NCI-H1436 treated with DMSO at 0.1 percent for 48 hours (cell line): ENCODE measurements around the gene GIGYF2.

Source experiments
- DNase-seq: peaks from one replicate; lab custom pipeline; 2025; lab: John Stamatoyannopoulos, UW

The GIGYF2 gene

DNA sequence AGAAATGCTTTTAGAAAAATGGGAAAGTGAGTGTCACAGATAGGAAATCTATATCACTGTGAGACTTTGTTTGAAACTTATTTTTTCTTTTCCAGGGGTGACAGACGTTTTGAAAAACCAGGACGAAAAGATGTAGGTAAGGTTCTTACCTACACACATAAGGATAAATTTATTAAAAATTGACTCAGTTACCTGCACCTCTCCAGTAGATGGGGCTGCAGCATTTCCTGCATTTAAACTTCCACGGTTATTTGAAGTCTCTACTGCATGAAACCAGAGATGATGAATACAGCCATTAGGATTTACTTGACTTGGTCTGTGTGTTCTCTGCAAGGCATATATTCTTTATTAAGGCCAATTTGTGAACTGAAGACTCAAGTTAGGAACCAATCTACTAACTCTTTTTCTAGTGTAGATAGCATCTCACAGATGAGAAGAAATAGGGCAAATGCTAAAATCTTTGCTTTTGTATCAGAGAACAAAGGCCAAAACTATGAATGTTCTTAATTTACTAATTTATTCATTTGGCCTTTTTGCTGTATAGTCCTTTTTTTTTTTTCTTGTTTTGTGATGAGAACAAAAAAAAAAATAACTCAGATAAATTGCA, 64.3 kb downstream of the GIGYF2 start:
- no peak for DNase-seq

DNA sequence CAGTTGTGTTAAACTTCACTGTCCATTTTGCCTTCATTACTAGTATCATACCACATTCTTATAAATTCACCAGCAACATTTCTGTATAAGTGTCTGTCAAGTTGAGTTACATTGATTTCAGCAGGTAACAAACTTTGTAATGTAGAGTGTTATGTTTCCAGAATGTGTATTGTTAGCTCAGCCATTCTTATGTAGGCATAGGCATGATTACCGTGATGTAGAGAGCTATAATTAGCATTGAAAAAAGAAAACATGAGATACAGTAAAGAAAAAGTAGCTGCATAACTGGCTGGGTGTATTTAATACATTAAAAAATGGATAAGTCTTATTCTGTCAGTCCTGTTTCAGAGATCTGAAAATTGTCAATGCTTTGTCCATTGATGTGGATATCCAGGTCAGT, 70.7 kb downstream of the GIGYF2 start:
- no peak for DNase-seq

DNA sequence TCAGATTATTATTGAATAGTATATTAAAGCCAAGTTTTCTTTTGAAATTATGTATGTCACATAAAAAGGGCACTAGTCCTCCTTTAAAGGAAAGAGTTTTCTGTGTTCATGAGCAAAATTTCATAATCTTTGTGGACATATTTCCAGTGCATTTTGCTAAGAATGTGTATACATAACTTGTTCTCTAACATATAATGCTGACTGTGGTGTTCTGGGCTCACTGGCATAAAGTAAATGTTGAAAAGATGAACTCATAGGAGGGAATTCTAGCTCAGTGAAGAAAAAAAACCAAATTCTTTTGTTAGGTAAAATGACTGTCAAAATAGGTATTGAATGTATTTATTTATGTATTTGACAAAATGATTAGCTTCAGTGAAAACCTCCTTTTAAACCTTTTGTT, 73.1 kb downstream of the GIGYF2 start:
- no peak for DNase-seq

DNA sequence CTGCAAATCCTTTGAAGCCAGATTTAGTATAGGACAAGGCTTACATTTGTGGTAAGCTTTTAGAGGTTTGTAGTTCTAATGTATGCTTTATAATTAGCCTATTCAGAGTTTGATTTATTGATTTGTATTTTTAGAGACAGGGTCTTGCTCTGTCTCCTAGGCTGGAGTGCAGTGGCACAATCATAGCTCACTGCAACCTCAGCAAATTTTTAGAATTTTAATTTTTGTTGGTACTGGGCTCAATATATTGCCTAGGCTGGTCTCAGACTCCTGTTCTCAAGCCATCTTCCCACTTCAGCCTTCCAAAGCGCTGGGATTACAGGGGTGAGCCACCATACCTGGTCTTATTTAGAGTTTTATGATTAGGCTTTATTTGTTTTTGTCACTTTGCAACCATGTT, 74.7 kb downstream of the GIGYF2 start:
- no peak for DNase-seq

DNA sequence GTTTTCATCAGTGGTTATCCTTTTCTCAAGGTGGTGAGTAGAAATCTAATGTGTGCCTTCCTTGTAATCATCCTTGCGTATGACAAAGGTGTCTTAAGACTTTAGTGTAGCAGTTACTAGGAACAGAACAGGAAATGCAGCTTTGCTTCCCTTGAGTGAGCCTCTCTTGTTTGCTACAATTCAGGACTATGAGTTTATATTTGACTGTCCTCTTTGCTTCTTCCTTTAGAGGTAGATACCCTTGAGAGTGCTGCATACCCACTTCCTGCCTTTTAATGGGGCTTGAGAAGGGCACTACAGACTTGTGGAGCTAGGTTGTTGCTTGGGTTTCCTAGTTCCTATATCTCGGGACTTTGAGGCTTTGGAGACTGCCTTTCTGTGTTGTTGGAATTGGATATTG, 75.4 kb downstream of the GIGYF2 start:
- no peak for DNase-seq

DNA sequence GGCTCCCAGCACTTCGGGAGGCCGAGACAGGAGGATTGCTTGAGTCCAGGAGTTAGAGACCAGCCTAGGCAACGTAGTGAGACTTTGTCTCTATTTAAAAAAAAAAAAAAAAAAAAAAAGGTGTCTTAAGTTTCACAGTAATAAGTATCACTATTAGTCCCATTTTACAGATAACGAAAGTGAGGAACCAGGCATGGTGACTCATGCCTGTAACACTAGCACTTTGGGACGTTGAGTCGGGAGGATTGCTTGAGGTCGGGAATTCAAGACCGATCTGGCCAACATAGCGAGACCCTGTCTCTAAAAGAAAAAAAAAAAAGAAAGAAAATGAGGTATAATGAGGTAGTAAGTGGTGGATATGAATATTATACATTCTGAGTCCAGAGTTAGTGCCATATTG, 76.7 kb downstream of the GIGYF2 start:
- no peak for DNase-seq

DNA sequence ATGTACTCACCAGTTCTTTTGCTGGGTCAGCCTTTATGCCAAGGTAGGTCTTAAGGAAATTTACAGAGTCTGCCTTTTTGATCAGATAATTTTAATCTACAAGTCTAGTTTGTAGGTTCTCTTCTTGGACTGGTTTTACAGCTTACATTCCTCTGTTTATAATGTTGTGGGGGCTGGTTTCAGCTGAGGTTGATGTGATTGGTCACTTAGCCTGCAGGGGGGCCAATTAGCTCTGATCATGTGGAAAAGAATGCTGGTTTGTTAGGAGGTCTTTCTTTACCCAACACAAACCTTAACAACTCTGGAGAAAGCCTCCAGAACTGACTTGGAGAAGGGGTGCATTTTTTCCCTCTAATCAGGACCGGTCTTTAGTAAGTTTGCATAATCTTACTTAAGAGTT, 79.3 kb downstream of the GIGYF2 start, which contains the start of gene KCNJ13:
Gene KCNJ13 (minus strand): TSS at position 131 of the 400 bp plus-strand sequence. CDS start 5,203 bp downstream, outside the sequence.
- DNase-seq, result no peak

DNA sequence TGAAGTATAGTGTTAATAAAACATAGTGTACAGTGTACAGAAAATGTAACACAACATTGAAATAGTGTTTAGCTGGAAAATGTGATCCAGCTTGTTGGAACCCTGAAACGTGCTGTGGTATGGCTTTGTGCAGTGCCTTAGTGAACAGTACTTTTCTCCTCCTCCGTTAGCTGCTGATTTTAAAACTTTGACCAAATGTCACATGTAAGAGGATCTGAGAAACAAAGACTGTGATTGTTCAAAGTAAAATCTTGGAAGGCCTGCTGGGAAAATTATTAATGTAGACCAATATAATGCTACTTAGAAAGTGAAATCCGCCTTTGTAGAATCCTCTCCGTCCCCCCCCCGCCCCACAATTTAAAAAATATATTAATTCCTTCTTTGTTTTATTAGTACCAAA, 80.1 kb downstream of the GIGYF2 start:
- DNase-seq, result no peak

DNA sequence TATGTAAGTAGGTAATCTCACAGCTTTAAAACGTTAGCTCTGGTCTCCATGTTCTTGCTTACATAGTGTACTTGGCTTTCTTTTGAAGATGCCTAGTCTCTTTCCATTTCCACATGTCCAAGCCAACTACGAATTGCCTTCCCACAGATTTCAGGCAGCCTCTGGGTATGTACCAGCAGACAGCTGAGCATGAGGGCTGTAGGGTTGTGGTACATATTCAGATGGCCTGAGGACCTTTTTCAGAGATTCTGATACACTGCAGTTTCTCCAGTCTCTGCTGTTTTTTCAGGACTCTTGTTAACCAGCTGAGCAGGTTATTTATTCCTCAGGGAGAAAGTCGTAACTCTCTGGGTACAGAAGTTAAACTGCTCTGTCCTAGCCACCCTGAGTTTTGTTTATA, 82.3 kb downstream of the GIGYF2 start:
- DNase-seq, result no peak

DNA sequence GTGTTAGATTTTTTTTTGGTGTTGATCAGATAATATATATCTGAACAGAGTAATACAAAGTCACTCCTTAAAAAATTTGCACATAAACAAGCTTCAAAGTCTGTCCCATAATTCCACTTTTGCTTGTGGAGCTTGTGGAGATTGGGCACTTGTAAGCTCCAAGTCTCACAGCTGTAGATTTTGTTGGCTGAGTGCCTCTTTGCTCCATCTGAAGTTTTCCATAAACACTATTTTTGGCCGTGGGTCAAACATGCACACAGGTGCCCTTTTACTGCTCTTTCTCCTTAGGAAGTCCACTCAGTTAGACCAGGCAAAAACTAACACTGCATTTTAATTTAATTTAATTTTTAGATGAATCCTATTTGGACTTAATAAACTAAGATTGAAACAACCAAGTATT, 82.8 kb downstream of the GIGYF2 start:
- DNase-seq, result no peak

DNA sequence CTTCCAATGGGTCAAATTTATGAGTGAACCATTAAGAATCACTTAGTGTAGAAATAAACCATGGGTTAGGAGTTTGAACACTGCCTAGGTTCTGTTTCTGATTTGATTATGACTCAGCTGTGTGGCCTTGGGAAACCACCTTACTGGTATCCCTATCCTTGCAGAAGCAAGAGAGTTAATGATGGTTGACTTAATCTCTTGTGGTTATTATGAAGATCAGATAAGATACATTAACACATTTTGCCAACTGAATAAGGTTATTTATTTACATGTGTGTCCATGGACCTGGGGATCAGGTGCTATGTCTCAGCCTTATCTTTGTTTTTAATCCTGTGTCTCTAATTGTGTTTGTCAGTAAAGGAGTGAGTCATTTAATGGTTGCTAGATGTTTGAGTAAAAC, 84.6 kb downstream of the GIGYF2 start:
- DNase-seq, result no peak

DNA sequence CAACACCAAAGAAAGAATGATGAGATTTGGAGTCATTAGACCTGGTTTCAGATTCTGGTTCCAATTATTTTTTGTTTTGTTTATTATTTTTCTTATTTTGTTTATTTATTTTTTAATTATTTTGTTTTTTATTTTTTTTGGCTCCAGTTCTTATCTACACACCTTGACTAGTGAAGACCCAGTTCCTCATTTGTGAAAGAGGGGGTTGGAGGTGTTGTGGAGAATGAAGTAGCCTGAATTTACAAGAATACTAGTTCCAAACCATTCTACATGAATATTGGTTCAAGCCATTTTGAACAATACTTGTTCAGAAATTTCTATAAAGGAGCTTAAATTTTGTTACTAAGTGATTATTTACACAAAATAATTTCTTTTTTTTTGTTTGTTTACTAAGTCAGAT, 86.1 kb downstream of the GIGYF2 start:
- no peak for DNase-seq

DNA sequence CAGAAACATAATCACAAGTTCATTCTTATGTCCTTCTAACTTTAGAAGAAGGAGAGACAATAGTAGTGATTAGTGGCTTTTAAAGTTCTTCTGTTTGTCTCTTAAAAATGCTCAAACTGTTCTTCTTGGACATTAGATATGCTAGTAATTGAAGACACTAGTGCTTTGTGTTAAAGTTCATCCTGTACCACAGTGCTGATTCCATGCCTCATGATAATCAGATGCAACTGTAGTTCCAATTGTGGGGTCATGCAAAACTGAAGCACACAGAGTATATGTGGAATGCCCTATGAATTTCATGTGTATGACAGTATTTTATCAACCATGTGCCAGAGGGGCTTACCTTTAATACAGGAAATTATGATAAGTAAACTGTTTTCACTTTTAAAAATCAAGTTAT, 90.7 kb downstream of the GIGYF2 start:
- DNase-seq, result no peak

DNA sequence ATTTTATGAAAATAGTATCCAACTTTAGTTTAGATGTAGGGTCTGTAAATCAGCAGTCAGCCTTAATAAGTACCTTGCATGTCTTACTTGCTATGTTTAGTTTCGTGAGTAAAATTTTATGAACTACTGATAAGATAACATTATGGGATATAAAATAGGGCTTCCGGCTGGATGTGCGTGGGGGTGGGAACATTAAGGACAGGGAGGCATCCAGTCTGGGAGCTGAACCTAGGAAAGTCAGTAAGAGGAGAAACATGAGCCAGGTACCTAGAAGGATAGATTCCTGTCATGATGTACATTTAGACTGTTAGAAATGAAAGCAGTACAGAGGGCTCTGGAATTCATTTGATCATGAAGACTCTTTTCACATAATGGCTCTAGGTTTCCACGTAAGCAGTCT, 92.0 kb downstream of the GIGYF2 start:
- DNase-seq, result no peak

DNA sequence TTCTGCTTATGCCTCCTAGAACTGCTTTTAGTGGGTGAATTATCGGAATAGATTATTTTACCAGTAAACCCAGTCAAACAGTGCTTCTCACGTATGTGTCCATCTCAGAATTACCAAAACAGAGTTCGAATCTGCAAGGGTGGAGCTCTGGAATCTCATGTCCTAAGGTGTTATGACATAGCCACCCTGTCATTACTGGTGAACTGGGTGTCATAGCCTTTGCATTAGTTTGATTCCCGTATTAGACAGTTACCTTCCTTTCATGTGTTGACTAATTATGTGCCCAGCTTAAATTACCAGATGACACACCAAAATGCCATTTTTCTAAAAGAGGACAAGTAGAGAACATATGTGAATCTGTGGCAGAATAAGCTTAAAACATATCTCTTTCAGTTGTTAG, 94.4 kb downstream of the GIGYF2 start:
- DNase-seq, result no peak

DNA sequence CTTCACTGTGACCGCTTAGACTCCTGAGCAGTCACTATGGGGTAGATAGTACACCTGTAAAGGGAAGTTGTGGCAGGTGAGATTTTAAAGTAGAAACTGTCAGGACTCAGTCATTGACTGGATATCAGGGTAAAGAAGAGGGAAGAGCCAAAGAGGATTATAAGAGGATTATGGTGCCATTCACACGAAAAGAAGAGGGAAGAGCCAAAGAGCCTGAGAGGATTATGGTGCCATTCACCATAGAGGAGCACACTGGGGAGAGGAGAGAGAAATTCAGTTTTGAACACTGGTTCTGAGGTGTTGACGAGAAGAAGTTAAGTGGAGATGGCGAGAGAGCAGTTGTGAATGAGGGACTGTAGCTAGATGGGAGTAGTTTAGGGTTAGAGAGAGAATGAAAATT, 96.1 kb downstream of the GIGYF2 start:
- no peak for DNase-seq

DNA sequence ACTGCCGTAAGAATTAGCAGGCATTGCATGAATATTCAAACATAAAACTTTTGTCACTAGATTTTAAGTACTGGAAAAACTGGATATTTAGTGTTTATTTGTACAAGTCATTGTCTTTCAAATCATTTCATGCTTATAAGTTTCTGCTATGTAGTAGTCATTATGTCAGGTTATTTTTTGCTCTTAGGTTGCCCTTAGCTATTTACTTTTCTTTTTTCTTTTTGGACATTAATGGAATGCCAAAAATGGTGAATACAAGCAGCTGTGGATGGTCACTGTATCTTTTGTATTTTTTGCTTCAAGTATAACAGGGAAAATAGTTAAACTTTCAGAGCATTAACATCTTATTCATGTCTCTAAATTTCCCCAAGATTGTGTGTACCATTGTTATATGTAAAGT, 97.8 kb downstream of the GIGYF2 start:
- no peak for DNase-seq

DNA sequence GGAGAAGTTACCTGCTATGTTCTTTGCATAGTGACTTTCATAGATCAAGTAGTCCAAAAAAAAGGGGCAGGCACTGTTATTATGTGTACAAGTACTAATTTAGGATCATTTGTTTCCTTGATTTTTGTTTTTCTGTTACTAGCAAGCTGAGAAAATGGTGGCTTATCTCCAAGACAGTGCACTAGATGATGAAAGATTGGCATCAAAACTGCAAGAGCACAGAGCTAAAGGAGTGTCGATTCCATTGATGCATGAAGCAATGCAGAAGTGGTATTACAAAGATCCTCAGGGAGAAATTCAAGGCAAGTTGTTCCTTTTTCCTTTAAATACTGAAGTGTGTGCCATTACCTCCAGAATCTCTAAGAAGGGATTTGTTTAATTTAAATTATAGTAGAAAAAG, 98.8 kb downstream of the GIGYF2 start:
- DNase-seq, result no peak

DNA sequence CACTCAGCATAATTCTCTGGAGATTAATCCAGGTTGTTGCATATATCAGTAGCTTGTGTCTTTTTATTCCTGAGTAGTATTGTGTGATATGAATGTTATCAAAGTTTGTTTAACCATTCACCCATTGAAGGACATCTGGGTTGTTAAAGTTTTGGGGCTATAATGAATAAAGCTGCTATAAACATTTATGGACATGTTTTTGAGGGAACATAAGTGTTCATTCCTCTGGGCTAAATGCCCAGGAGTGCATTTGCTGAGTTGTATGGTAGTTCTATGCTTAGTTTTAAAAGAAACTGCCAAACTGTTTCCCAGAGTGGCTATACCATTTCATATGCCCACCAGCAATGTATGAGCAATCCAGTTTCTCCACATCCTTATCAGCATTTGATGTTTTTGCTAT, 101.1 kb downstream of the GIGYF2 start:
- DNase-seq, result no peak

DNA sequence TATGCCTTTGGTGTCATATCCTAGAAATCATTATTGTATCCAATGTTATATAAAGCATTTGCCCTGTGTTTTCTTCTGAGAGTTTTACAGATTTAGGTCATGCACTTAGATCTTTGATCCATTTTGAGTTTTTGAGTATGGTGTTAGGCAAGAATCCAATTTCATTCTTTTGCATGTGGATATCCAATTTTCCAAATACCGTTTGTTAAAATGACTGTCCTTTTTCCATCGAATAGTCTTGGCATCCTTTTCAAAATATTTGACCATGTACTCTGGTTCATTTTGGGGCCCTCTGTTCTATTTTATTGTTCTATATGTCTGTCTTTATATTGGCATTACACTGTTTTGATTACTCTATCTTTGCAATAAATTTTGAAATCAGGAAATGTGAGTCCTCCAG, 103.0 kb downstream of the GIGYF2 start:
- no peak for DNase-seq

DNA sequence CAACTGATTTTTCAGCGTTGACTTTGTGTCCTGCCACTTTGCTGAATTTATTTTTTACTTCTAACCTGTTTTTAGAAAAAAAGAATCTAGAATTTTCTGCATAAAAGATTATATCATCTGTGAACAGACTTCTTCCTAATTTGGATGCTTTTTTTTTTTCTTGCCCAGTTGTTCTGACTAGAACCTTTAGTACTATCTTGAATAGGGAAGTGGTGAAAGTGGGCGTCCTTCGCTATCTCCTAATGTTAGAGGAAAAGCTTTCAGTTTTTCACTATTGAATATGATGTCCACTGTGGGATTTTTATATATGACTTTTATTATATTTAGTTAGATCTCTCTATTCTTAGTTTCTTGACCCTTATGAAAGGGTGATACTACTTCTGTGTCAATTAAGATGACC, 105.0 kb downstream of the GIGYF2 start:
- no peak for DNase-seq

DNA sequence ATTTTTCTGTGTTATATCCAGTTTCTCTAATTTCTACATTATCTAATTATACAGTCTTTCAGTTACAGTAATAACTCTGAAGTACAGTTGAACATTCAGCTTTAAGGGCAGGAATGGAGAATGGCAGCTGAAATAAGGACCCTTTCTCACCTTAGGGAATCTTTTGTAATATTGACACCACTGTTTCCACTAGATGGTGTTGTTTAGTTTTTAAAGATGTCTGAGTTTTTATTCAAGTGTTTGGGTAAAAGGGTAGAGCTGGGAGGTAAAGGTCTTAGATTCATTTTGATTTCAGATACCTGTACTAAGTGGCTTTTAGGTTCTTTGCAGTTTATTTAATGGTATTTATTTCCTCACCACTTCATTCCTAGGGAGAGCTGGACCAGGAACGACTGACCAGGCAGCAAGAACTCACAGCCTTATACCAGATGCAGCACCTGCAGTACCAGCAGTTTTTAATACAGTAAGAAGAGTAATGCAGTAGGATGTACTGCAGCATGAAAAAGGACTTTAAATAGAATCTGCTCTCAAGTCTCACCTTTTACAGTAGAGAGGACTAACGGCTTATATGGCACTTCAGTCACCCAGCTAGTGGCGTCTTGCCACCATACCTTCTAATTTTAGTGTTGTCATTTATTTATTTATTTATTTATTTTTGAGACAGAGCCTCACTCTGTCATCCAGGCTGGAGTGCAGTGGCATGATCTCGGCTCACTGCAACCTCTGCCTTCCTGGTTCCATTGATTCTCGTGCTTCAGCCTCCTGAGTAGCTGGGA, 112.4 kb downstream of the GIGYF2 start:
- no peak for DNase-seq

DNA sequence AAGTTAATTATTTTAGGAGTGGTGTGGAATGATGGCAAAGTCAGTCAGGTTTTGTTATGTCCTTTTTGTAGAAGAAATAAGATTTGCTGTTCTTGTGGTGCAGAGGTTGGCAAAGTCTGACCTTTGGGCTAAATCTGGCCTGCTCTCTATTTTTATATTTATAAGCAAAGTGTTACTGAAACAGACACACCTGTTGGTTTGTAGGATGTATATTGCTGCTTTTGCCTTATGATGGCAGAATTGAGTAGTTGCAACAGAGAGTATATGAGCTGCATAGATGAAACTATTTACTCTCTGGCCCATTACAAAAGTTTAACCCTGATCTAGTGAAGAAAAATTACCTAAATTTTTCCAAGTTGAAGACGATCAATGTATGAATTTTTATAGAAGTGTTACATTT, 113.3 kb downstream of the GIGYF2 start:
- DNase-seq, result no peak

DNA sequence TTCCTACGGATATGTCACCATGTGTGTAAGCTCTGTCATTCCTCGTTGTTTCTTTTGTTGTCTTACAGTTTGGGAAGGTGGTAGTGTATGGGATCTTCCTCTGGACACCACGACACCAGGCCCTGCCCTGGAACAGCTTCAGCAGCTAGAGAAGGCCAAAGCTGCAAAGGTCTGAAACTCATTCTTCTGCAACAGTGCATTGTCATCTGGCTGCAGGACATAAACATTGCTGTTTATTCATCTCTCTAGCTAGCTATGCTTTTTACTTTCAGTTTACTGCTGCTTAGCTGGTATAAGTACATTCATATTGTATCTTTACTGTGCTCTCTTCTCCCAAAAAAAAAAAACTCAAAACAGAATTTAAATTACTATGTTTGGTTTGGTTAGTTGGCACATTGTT, 118.4 kb downstream of the GIGYF2 start:
- DNase-seq, result no peak
